Ovary (tissue), 9 donors: Measurements from ENCODE around the gene KYAT1. TPM values are rescaled to one million over a fixed set of nuclear protein-coding genes. Genes with fewer than 3 reads are reported as not detected.

Experiments
- DNase-seq, 5 donors: peaks; one replicate each; pipeline ENCODE4 v3.0.0-alpha.2; 2019 to 2020
- H3K27ac ChIP-seq, 2 donors: fragments of 200-600 bp; one replicate each; pipeline versions ENCODE4 v1.5.1 to v1.8.0; 2019 to 2022
- H3K27me3 ChIP-seq: fragments of 200-600 bp; one replicate; pipeline ENCODE4 v1.8.0; 2022
- H3K36me3 ChIP-seq: fragments of 200-600 bp; sonication (generic); one replicate; pipeline ENCODE4 v1.5.1; 2019
- H3K4me1 ChIP-seq: one replicate; pipeline ENCODE4 v1.8.1; 2013; ENCODE audit warnings: mild to moderate bottlenecking, moderate library complexity; ENCODE audit not compliant: insufficient read depth
- H3K4me3 ChIP-seq: fragments of 200-600 bp; sonication (generic); one replicate; pipeline ENCODE4 v1.5.1; 2017
- H3K9me3 ChIP-seq, 2 donors: fragments of 200-600 bp in 1 of 2; sonication (generic) in 1 of 2; one replicate each; pipeline versions ENCODE4 v1.5.1 to v1.8.1; 2013 to 2019; ENCODE audit warnings: mild to moderate bottlenecking in 1 of 2, moderate library complexity in 1 of 2
- CTCF ChIP-seq, 3 donors: fragments of 450-650 bp in 2 of 3; fragments of 200-600 bp in 1 of 3; IDR thresholded peaks; one replicate each; pipeline versions ENCODE4 v1.5.1 to v1.8.0; 2016 to 2022; ENCODE audit warnings: antibody characterized with exemption in 3 of 3, mild to moderate bottlenecking in 1 of 3
- EP300 ChIP-seq: sonication (generic); formaldehyde crosslinking; IDR thresholded peaks from one replicate; pipeline ENCODE4 v1.6.1; 2017; ENCODE audit warnings: antibody characterized with exemption
- POLR2A ChIP-seq: fragments of 450-650 bp; IDR thresholded peaks from one replicate; pipeline ENCODE4 v1.6.1; 2017; ENCODE audit warnings: antibody characterized with exemption, mild to moderate bottlenecking, moderate library complexity
- WGBS, 3 donors: extraction: QIAGEN DNeasy Blood & Tissue Kit in 1 of 3; methylation state at CpG; one replicate each; pipeline versions ENCODE4 v1.1.5 to v1.1.7; 2013 to 2017; 5-methylcytosine and 5-hydroxymethylcytosine counted together
- intact Hi-C, 4 donors: fragments of 100-400 bp; cut with DNase I; formaldehyde crosslinking; loops; one replicate each; pipeline versions ENCODE4 v1.11.0 to v1.15.1; 2022 to 2023
- polyA plus RNA-seq, 2 donors: library from polyadenylated mRNA; stranded (reverse); fragments of 200-250 nt in 1 of 2; fragments of 350-450 nt in 1 of 2; fragmentation: Illumina TruSeq in 1 of 2; extraction: RNeasy Lipid Tissue Mini Kit (QIAGEN cat#74804) in 1 of 2; gene quantifications; one replicate each; pipeline ENCODE4 v1.2.3, GENCODE V29; 2013 to 2014
- total RNA-seq, 7 donors: library from RNA; depleted of rRNA in 2 of 7; stranded (reverse); fragments of >200 nt in 2 of 7; fragmentation: NEBNext Ultra II Directional in 3 of 7; extraction: Animal tissue kit (Norgen Biotek cat#: 25700) in 3 of 7; gene quantifications; one replicate each; pipeline versions ENCODE4 v1.1.0 to v1.2.4, GENCODE V29; 2016 to 2023
- donor health status: DM: no; HTN: no; CAD: no; lungs with moderate emphysema.
- donor health status: DM: no; HTN: no; CAD: no.
- donor health status: Bipolar disorder and iron deficiency.
- donor health status: DM: yes; HTN: yes; CAD: no.
- donor health status: DM: no; HTN: no; CAD: no.
- donor health status: DM: yes; HTN: yes; CAD: no.

The KYAT1 gene
- total and polyA plus RNA-seq, 9 donors: 4.2 to 10.2 (median 5.8) TPM

- Histone ChIP-seq H3K4me1 (peaks cover 4% of the 10 kb centered on the region), H3K27ac (no peak overlapping the region), H3K27me3 (no peaks in the 10 kb centered on the region), H3K4me3 (no peak overlapping the region), H3K9me3 (no peaks in the 10 kb centered on the region), H3K36me3 (no peaks in the 10 kb centered on the region)
- DNase-seq: no peak
- no peak for TF ChIP-seq POLR2A
- no peak for TF ChIP-seq CTCF (IDR thresholded peaks at IDR 0.05)
- no peak for TF ChIP-seq EP300
- WGBS, 3 donors: 84 to 89% (median 88%) methylated on average over 8 of the region's 8 CpGs
- intact Hi-C loops: no loop called here
Measured at GRCh38 chr9:128828267-128828666, 53.5 kb downstream of the KYAT1 start.

GRCh38 chr9:128825923-128826700, 55.6 kb downstream of the KYAT1 start:
- 93 to 95% (median 93%) methylated on average over 22 of the region's 22 CpGs for WGBS, 3 donors
- intact Hi-C loops: no loop called here
- H3K27me3 ChIP-seq: no peaks in the 10 kb centered on the region
- TF ChIP-seq POLR2A: no peak
- no peaks in the 10 kb centered on the region for H3K9me3 ChIP-seq
- H3K4me3 ChIP-seq: no peak overlapping the region
- H3K27ac ChIP-seq: no peak overlapping the region
- H3K4me1 ChIP-seq: peaks cover 4% of the 10 kb centered on the region
- no peaks in the 10 kb centered on the region for H3K36me3 ChIP-seq
- no peak for DNase-seq

GRCh38 chr9:128824911-128825310, 56.8 kb downstream of the KYAT1 start:
- H3K27me3 ChIP-seq: no peaks in the 10 kb centered on the region
- 79 to 82% (median 79%) methylated on average over 7 of the region's 7 CpGs for WGBS, 3 donors
- no peaks in the 10 kb centered on the region for H3K36me3 ChIP-seq
- intact Hi-C loops: no loop called here
- TF ChIP-seq CTCF (IDR thresholded peaks at IDR 0.05): no peak
- TF ChIP-seq EP300: no peak
- no peak for TF ChIP-seq POLR2A
- no peak for DNase-seq
- H3K4me1 ChIP-seq: peaks cover 5% of the 10 kb centered on the region
- H3K27ac ChIP-seq: no peak overlapping the region
- H3K9me3 ChIP-seq: no peaks in the 10 kb centered on the region
- H3K4me3 ChIP-seq: no peak overlapping the region

GRCh38 chr9:128823903-128824406, 57.8 kb downstream of the KYAT1 start:
- Histone ChIP-seq H3K9me3 (no peaks in the 10 kb centered on the region), H3K4me3 (no peak overlapping the region), H3K4me1 (peaks cover 5% of the 10 kb centered on the region), H3K27ac (no peak overlapping the region), H3K36me3 (no peaks in the 10 kb centered on the region), H3K27me3 (no peaks in the 10 kb centered on the region)
- TF ChIP-seq EP300: no peak
- no peak for TF ChIP-seq CTCF (IDR thresholded peaks at IDR 0.05)
- TF ChIP-seq POLR2A: no peak
- WGBS, 3 donors: 76 to 84% (median 83%) methylated on average over 10 to 12 of the region's 12 CpGs
- no peak for DNase-seq
- intact Hi-C loops: no loop called here

- intact Hi-C loops: no loop called here
- Histone ChIP-seq H3K27ac (no peak overlapping the region), H3K27me3 (no peaks in the 10 kb centered on the region), H3K4me1 (peaks cover 2% of the 10 kb centered on the region), H3K9me3 (no peaks in the 10 kb centered on the region), H3K36me3 (no peaks in the 10 kb centered on the region), H3K4me3 (no peak overlapping the region)
- TF ChIP-seq POLR2A: no peak
- TF ChIP-seq CTCF (IDR thresholded peaks at IDR 0.05): no peak
- TF ChIP-seq EP300: no peak
- WGBS, 3 donors: 78 to 85% (median 81%) methylated on average over 16 to 19 of the region's 19 CpGs
- no peak for DNase-seq
Measured at GRCh38 chr9:128823362-128823902, 58.3 kb downstream of the KYAT1 start.
